ENCODE measurements around the gene CEP78. TPM values are rescaled to one million over a fixed set of nuclear protein-coding genes. Genes with fewer than 3 reads are reported as not detected.

The CEP78 gene
- total RNA-seq, 1 experiment from 2014 or later, result 48.1 TPM

Other genes starting within 250 kb of the CEP78 start
- gene GNAQ, start 204.3 kb upstream of the CEP78 start, total RNA-seq (2021; ENCODE audit: unreplicated experiment), result 28.7 TPM
- gene PSAT1, start 61.0 kb downstream of the CEP78 start, total RNA-seq (2021; ENCODE audit: unreplicated experiment), result 226 TPM